Keratinocyte (primary cell): ENCODE measurements around the gene MAB21L3.

Experiments used
- EZH2 ChIP-seq: IDR thresholded peaks from one replicate; pipeline ENCODE4 v1.6.1; 2012; ENCODE audit warnings: inconsistent platforms, mild to moderate bottlenecking, low read length, moderate library complexity
- TF ChIP-seq, protein P1 (sequence below), 3 experiments: IDR thresholded peaks in 1 of 3; conservative IDR thresholded peaks in 1 of 3; optimal IDR thresholded peaks in 1 of 3; 2 replicates in 2 of 3; 3 replicates in 1 of 3; pipeline versions ENCODE3 to v1.5.1; 2011; ENCODE audit warnings: low read length in 3 of 3, mild to moderate bottlenecking in 3 of 3, moderate library complexity in 2 of 3, control low read depth in 1 of 3, inconsistent platforms in 1 of 3; ENCODE audit not compliant: insufficient read depth in 2 of 3; ENCODE audit errors: extremely low read depth in 1 of 3

DNA sequence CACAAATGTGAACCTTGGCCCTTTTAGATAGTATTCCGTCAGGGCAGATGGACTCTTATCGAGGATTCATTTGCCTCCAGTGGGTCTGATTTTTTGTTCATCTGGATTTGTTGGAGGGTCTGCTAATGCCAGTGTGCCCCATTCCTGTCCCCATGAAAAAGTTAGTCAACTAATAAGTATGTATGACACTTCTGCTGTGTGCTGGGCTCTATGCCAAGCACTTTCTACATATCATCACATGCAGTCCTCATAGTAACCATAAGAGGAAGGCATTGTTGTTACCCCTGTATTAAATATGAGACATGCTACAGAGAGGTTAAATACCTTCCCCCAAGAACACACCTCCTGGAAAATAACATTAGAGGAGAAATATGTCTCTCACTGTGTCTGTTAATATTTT, 46.6 kb upstream of the MAB21L3 start:
- TF ChIP-seq EZH2 = no peak
- TF ChIP-seq, protein P1, sequence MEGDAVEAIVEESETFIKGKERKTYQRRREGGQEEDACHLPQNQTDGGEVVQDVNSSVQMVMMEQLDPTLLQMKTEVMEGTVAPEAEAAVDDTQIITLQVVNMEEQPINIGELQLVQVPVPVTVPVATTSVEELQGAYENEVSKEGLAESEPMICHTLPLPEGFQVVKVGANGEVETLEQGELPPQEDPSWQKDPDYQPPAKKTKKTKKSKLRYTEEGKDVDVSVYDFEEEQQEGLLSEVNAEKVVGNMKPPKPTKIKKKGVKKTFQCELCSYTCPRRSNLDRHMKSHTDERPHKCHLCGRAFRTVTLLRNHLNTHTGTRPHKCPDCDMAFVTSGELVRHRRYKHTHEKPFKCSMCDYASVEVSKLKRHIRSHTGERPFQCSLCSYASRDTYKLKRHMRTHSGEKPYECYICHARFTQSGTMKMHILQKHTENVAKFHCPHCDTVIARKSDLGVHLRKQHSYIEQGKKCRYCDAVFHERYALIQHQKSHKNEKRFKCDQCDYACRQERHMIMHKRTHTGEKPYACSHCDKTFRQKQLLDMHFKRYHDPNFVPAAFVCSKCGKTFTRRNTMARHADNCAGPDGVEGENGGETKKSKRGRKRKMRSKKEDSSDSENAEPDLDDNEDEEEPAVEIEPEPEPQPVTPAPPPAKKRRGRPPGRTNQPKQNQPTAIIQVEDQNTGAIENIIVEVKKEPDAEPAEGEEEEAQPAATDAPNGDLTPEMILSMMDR (optimal IDR thresholded peaks at IDR 0.05 in 1 of 3, IDR thresholded peaks at IDR 0.05 in 1 of 3, conservative IDR thresholded peaks at IDR 0.05 in 1 of 3; ENCODE audit: extremely low read depth in 1 of 3, insufficient read depth in 2 of 3, low read length in 3 of 3) = no peak
